ENCODE measurements around the gene LKAAEAR1. TPM values are rescaled to one million over a fixed set of nuclear protein-coding genes. Genes with fewer than 3 reads are reported as not detected.

LKAAEAR1 gene
- total and polyA plus RNA-seq, 2 experiments from 2014 or later = 1.8 TPM; not detected in 1

- Histone ChIP-seq H3K9me2 (ENCODE audit: insufficient read depth) (no peaks in the 10 kb centered on the region), H3K36me3 (ENCODE audit: insufficient read depth) (no peaks in the 10 kb centered on the region), H2AFZ (peak overlapping the region; percentile 99), H3K4me1 (ENCODE audit: insufficient read depth) (no peaks in the 10 kb centered on the region), H3K4me2 (peak overlapping the region; percentile 81), H3K4me3 (peak overlapping the region; percentile 69), H3F3A (replicated peaks; ENCODE audit: low read depth) (peaks cover 7% of the 10 kb centered on the region), H3K79me2 (replicated peaks; ENCODE audit: insufficient read depth) (no peaks in the 10 kb centered on the region), H3K27me3 (ENCODE audit: insufficient read depth) (peaks cover 17% of the 10 kb centered on the region), H4K20me1 (replicated peaks; ENCODE audit: insufficient read depth) (no peaks in the 10 kb centered on the region), H3K27ac (ENCODE audit: low read depth) (no peak overlapping the region)
- H3K4me3 Mint-ChIP-seq = peak overlapping the region; percentile 71
- H3K27ac Mint-ChIP-seq = no peak overlapping the region
- ATAC-seq (peak; percentile 85), DNase-seq (ENCODE audit: low spot score) (peak; percentile 87)
- TF ChIP-seq CREB1 (CRISPR knock-in tag; IDR thresholded peaks at IDR 0.05; ENCODE audit: low read depth) = 0 out of 2 replicates have a peak, but pooled peaks have one; percentile 28
- no peak for TF ChIP-seq ZNF114 (CRISPR knock-in tag; IDR thresholded peaks at IDR 0.05)
- TF ChIP-seq ETS1 (IDR thresholded peaks at IDR 0.05) = no peak
- TF ChIP-seq POLR2AphosphoS5 (IDR thresholded peaks at IDR 0.05; ENCODE audit: low read depth) = peak; percentile 46; the same call in 1 of the 2 replicates
- TF ChIP-seq CTCF (conservative IDR thresholded peaks at IDR 0.05; ENCODE audit: low read depth in 2 of 2) = peak; percentile 65 to 81
- H3K4me1 Mint-ChIP-seq = peaks cover 11% of the 10 kb centered on the region
- peaks cover 31% of the 10 kb centered on the region for H3K27me3 Mint-ChIP-seq (ENCODE audit: insufficient read depth, low read depth, poor library complexity)
- H3K9me3 Mint-ChIP-seq = peaks cover 5% of the 10 kb centered on the region; the same call in 2 of the 3 replicates
- peaks cover under 1% of the 10 kb centered on the region; the same call in 1 of the 3 replicates for H3K36me3 Mint-ChIP-seq (ENCODE audit: low read depth)
Observed at GRCh38 chr20:64101731-64102621, 17.8 kb upstream of the LKAAEAR1 start.

- H3K27ac Mint-ChIP-seq = no peak overlapping the region
- Histone ChIP-seq H3K4me2 (no peak overlapping the region), H3F3A (replicated peaks; ENCODE audit: low read depth) (peaks cover 7% of the 10 kb centered on the region), H4K20me1 (replicated peaks; ENCODE audit: insufficient read depth) (no peaks in the 10 kb centered on the region), H3K9me2 (ENCODE audit: insufficient read depth) (no peaks in the 10 kb centered on the region), H3K79me2 (replicated peaks; ENCODE audit: insufficient read depth) (no peaks in the 10 kb centered on the region), H3K36me3 (ENCODE audit: insufficient read depth) (no peaks in the 10 kb centered on the region), H3K27me3 (ENCODE audit: insufficient read depth) (peaks cover 17% of the 10 kb centered on the region), H3K4me1 (ENCODE audit: insufficient read depth) (no peaks in the 10 kb centered on the region), H3K27ac (ENCODE audit: low read depth) (no peak overlapping the region), H2AFZ (no peak overlapping the region), H3K4me3 (0 out of 2 replicates have a peak overlapping the region, but pooled peaks have one; percentile 69)
- H3K27me3 Mint-ChIP-seq (ENCODE audit: insufficient read depth, low read depth, poor library complexity) = peaks cover 31% of the 10 kb centered on the region
- H3K4me3 Mint-ChIP-seq = peak overlapping the region; percentile 59
- DNase-seq (ENCODE audit: low spot score) (peak; percentile 0), ATAC-seq (no peak)
- peaks cover 8% of the 10 kb centered on the region for H3K9me3 Mint-ChIP-seq
- peaks cover 11% of the 10 kb centered on the region for H3K4me1 Mint-ChIP-seq
- H3K36me3 Mint-ChIP-seq (ENCODE audit: low read depth) = peaks cover 4% of the 10 kb centered on the region; the same call in 2 of the 3 replicates
- TF ChIP-seq POLR2AphosphoS5 (IDR thresholded peaks at IDR 0.05; ENCODE audit: low read depth) (no peak), ETS1 (IDR thresholded peaks at IDR 0.05) (no peak), ZNF114 (CRISPR knock-in tag; IDR thresholded peaks at IDR 0.05) (no peak), EZH2phosphoT487 (IDR thresholded peaks at IDR 0.05; ENCODE audit: unreplicated experiment) (no peak), NANOG (IDR thresholded peaks at IDR 0.05; ENCODE audit: borderline replicate concordance) (no peak), CTCF (conservative IDR thresholded peaks at IDR 0.05; ENCODE audit: low read depth in 2 of 2) (no peak), JUNB (IDR thresholded peaks at IDR 0.05; ENCODE audit: unreplicated experiment) (no peak)
Observed at GRCh38 chr20:64100946-64101688, 16.9 kb upstream of the LKAAEAR1 start.
